ENCODE measurements around the gene PLEK. TPM values are rescaled to one million over a fixed set of nuclear protein-coding genes. Genes with fewer than 3 reads are reported as not detected.
A peak's percentile ranks its signal among the peaks of the same experiment; 100 is the strongest.

PLEK gene
- total and polyA plus RNA-seq, 2 donors (not counting 1 experiment from before 2014, with no cell fraction given), result 39.9 to 78.3 TPM

GRCh38 chr2:68318914-68319397, 46.1 kb upstream of the PLEK start:
- Histone ChIP-seq H3K4me3 (ENCODE audit: control extremely low read depth in 1 of 5, extremely low read depth in 1 of 5, insufficient read depth in 1 of 5, low read depth in 2 of 5, low read length in 4 of 5) (peak overlapping the region in 4 of 5 experiments; percentile 51 to 63 (median 56)), H3K36me3 (replicated peaks in 1 of 2; ENCODE audit: control extremely low read depth in 1 of 2, control insufficient read depth in 1 of 2, extremely low read depth in 1 of 2, insufficient read depth in 2 of 2, low read length in 1 of 2) (no peaks in the 10 kb centered on the region), H3K79me2 (ENCODE audit: control insufficient read depth, insufficient read depth, low read length) (no peaks in the 10 kb centered on the region), H3K27me3 (replicated peaks in 1 of 4; ENCODE audit: control extremely low read depth in 1 of 4, control insufficient read depth in 3 of 4, insufficient read depth in 4 of 4, low read length in 3 of 4) (peaks cover 0 to 40% (median 27%) of the 10 kb centered on the region in 4 experiments), H3K9me3 (ENCODE audit: control extremely low read depth in 1 of 3, control insufficient read depth in 2 of 3, insufficient read depth in 1 of 3, low read length in 2 of 3) (peaks cover 0 to 14% (median 4%) of the 10 kb centered on the region in 3 donors), H2AFZ (ENCODE audit: insufficient read depth, low read depth, low read length, poor library complexity, severe bottlenecking) (peak overlapping the region; percentile 76), H3K4me1 (ENCODE audit: control insufficient read depth in 2 of 2, insufficient read depth in 2 of 2, low read length in 2 of 2) (peaks cover 19 to 20% of the 10 kb centered on the region in 2 donors), H3K4me2 (replicated peaks; ENCODE audit: low read depth, low read length, poor library complexity, severe bottlenecking) (peak overlapping the region; percentile 85), H4K20me1 (ENCODE audit: control insufficient read depth, insufficient read depth, low read length, poor library complexity, severe bottlenecking) (no peaks in the 10 kb centered on the region), H3K27ac (ENCODE audit: low read length in 2 of 2) (no peak overlapping the region), H3K9ac (ENCODE audit: low read length) (peak overlapping the region; percentile 67)
- peaks cover 19% of the 10 kb centered on the region for H3K4me1 Mint-ChIP-seq
- H3K27me3 Mint-ChIP-seq, result peaks cover 43% of the 10 kb centered on the region
- 6% methylated on average over 27 of the region's 27 CpGs for WGBS (ENCODE audit: insufficient coverage)
- intact Hi-C loops (cut with micrococcal nuclease), result no loop called here
- CTCF ChIA-PET, result interaction anchor here (1.4 to 2.4 kb wide), 3 partner anchors 10 to 123 kb away, joined by 4 to 9 read pairs (median 7); no protein-coding TSS in a partner anchor
- H3K4me3 Mint-ChIP-seq, result peak overlapping the region; percentile 87
- no peaks in the 10 kb centered on the region for H3K9me3 Mint-ChIP-seq (ENCODE audit: insufficient read depth)
- POLR2A ChIA-PET, result no interaction called here
- TF ChIP-seq EZH2 (IDR thresholded peaks at IDR 0.05; ENCODE audit: borderline replicate concordance, insufficient read depth, low read depth, low read length, poor library complexity, severe bottlenecking), result no peak
- TF ChIP-seq, protein P1, sequence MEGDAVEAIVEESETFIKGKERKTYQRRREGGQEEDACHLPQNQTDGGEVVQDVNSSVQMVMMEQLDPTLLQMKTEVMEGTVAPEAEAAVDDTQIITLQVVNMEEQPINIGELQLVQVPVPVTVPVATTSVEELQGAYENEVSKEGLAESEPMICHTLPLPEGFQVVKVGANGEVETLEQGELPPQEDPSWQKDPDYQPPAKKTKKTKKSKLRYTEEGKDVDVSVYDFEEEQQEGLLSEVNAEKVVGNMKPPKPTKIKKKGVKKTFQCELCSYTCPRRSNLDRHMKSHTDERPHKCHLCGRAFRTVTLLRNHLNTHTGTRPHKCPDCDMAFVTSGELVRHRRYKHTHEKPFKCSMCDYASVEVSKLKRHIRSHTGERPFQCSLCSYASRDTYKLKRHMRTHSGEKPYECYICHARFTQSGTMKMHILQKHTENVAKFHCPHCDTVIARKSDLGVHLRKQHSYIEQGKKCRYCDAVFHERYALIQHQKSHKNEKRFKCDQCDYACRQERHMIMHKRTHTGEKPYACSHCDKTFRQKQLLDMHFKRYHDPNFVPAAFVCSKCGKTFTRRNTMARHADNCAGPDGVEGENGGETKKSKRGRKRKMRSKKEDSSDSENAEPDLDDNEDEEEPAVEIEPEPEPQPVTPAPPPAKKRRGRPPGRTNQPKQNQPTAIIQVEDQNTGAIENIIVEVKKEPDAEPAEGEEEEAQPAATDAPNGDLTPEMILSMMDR (IDR thresholded peaks at IDR 0.05), result no peak
- no peak for DNase-seq
- no peak overlapping the region for H3K27ac Mint-ChIP-seq
- ATAC-seq (ENCODE audit: low read depth), result no peak

GRCh38 chr2:68319398-68320117, 45.5 kb upstream of the PLEK start, which contains the start of gene CNRIP1:
Gene CNRIP1, minus strand, starts transcription at chr2:68319949. Its CDS starts 549 bp downstream, at chr2:68319400.
- POLR2A ChIA-PET, result interaction anchor here (0.7 kb wide), 1 partner anchor 149 kb away, joined by 4 read pairs; no protein-coding TSS in a partner anchor
- H3K27me3 Mint-ChIP-seq, result peaks cover 42% of the 10 kb centered on the region
- no peaks in the 10 kb centered on the region for H3K9me3 Mint-ChIP-seq (ENCODE audit: insufficient read depth)
- Histone ChIP-seq H3K4me3 (ENCODE audit: control extremely low read depth in 1 of 5, extremely low read depth in 1 of 5, insufficient read depth in 1 of 5, low read depth in 2 of 5, low read length in 4 of 5) (peak within 1 kb of the TSS; percentile 39 to 63 (median 52)), H3K27ac (ENCODE audit: low read length in 2 of 2) (no peak within 1 kb of the TSS), H3K9ac (ENCODE audit: low read length) (peak within 1 kb of the TSS; percentile 67), H3K27me3 (replicated peaks in 1 of 4; ENCODE audit: control extremely low read depth in 1 of 4, control insufficient read depth in 3 of 4, insufficient read depth in 4 of 4, low read length in 3 of 4) (peaks cover 0 to 40% (median 26%) of the 10 kb centered on the region in 4 experiments), H3K4me2 (replicated peaks; ENCODE audit: low read depth, low read length, poor library complexity, severe bottlenecking) (peak within 1 kb of the TSS; percentile 85), H3K36me3 (replicated peaks in 1 of 2; ENCODE audit: control extremely low read depth in 1 of 2, control insufficient read depth in 1 of 2, extremely low read depth in 1 of 2, insufficient read depth in 2 of 2, low read length in 1 of 2) (no peaks in the 10 kb centered on the region), H3K9me3 (ENCODE audit: control extremely low read depth in 1 of 3, control insufficient read depth in 2 of 3, insufficient read depth in 1 of 3, low read length in 2 of 3) (peaks cover 0 to 14% (median 1%) of the 10 kb centered on the region in 3 donors), H3K79me2 (ENCODE audit: control insufficient read depth, insufficient read depth, low read length) (no peaks in the 10 kb centered on the region), H3K4me1 (ENCODE audit: control insufficient read depth in 2 of 2, insufficient read depth in 2 of 2, low read length in 2 of 2) (peaks cover 19 to 20% of the 10 kb centered on the region in 2 donors), H2AFZ (ENCODE audit: insufficient read depth, low read depth, low read length, poor library complexity, severe bottlenecking) (peak within 1 kb of the TSS; percentile 76), H4K20me1 (ENCODE audit: control insufficient read depth, insufficient read depth, low read length, poor library complexity, severe bottlenecking) (no peaks in the 10 kb centered on the region)
- intact Hi-C loops (cut with micrococcal nuclease), result no loop called here
- H3K27ac Mint-ChIP-seq, result no peak within 1 kb of the TSS
- 3% methylated on average over 51 of the region's 64 CpGs for WGBS (ENCODE audit: insufficient coverage)
- peak within 1 kb of the TSS; percentile 87 for H3K4me3 Mint-ChIP-seq
- ATAC-seq (ENCODE audit: low read depth) (peak; percentile 51), DNase-seq (peak; percentile 51)
- H3K4me1 Mint-ChIP-seq, result peaks cover 19% of the 10 kb centered on the region
- CTCF ChIA-PET, result interaction anchor here (1.4 to 2.4 kb wide), 4 partner anchors 11 to 124 kb away, joined by 3 to 9 read pairs (median 6); no protein-coding TSS in a partner anchor
- no peak for TF ChIP-seq EZH2 (IDR thresholded peaks at IDR 0.05; ENCODE audit: borderline replicate concordance, insufficient read depth, low read depth, low read length, poor library complexity, severe bottlenecking)
